ENCODE data around the gene RILPL2. TPM values are rescaled to one million over a fixed set of nuclear protein-coding genes. Genes with fewer than 3 reads are reported as not detected.
"Not testable (repeated sequence)": the region's sequence is repeated elsewhere in the genome, so short reads cannot be mapped to it uniquely, and the experiment has no call there.

Gene RILPL2
- total and polyA plus RNA-seq, 9 of the 15 experiments (the other 6 are each of a cell fraction or from before 2014, with no cell fraction given), result 0.61 to 5.8 (median 4.3) TPM

- TF ChIP-seq ELK3 (CRISPR knock-in tag; IDR thresholded peaks at IDR 0.05) (no peak), TCF3 (CRISPR knock-in tag; IDR thresholded peaks at IDR 0.05) (no peak), NFYB (IDR thresholded peaks at IDR 0.05; ENCODE audit: extremely low read depth, insufficient read length) (no peak), ETV1 (tag; conservative IDR thresholded peaks at IDR 0.05; ENCODE audit: low read depth) (no peak), NKRF (IDR thresholded peaks at IDR 0.05; ENCODE audit: borderline replicate concordance) (no peak), ZNF655 (CRISPR knock-in tag; IDR thresholded peaks at IDR 0.05) (no peak), ZNF277 (CRISPR knock-in tag; IDR thresholded peaks at IDR 0.05; ENCODE audit: borderline replicate concordance) (no peak), CREB1 (IDR thresholded peaks at IDR 0.05) (no peak), CREB1 (CRISPR knock-in tag; IDR thresholded peaks at IDR 0.05) (no peak), LCOR (CRISPR knock-in tag; IDR thresholded peaks at IDR 0.05) (no peak), TAF9B (IDR thresholded peaks at IDR 0.05; ENCODE audit: partially characterized antibody) (no peak)
These were observed 28.6 kb upstream of the RILPL2 start (continued) for GRCh38 chr12:123465084-123465483.

GRCh38 chr12:123463174-123463573, 26.7 kb upstream of the RILPL2 start:
- H4K20me1 ChIP-seq (replicated peaks; ENCODE audit: control insufficient read depth, insufficient read depth, low read length); FAIRE-seq; H2AFZ ChIP-seq (ENCODE audit: low read depth, low read length); CTCF ChIA-PET (ENCODE audit: low intra/inter-chr PET ratio); intact Hi-C loops (cut with micrococcal nuclease); DNase-seq (ENCODE audit: extremely low read depth in 1 of 4, low spot score in 3 of 4); H3K27ac ChIP-seq (ENCODE audit: extremely low read depth, low read depth, low read length); H3K9ac ChIP-seq (ENCODE audit: insufficient read depth in 1 of 2, low read depth in 2 of 2, low read length in 2 of 2); H3K27me3 ChIP-seq (ENCODE audit: control insufficient read depth in 2 of 2, insufficient read depth in 2 of 2, low read length in 2 of 2); H3K9me1 ChIP-seq (ENCODE audit: control insufficient read depth, insufficient read depth, low read length); in situ Hi-C loops (cut with MboI); ATAC-seq; H3K9me3 ChIP-seq (replicated peaks; ENCODE audit: control insufficient read depth, insufficient read depth, low read depth, low read length); H3K4me3 ChIP-seq; BruUV-seq (replicated peaks); H3K4me2 ChIP-seq (ENCODE audit: insufficient read depth, low read length): not testable (repeated sequence)
- WGBS (ENCODE audit: insufficient coverage, low coverage, missing lambda C conversion rate), result 96% methylated on average over 11 of the region's 11 CpGs
- POLR2A ChIA-PET, result interaction anchor here (0.6 to 1.8 kb wide), 2 partner anchors 11 to 15 kb away, joined by 3 to 4 read pairs; no protein-coding TSS in a partner anchor
- Histone ChIP-seq H3K79me2 (ENCODE audit: control insufficient read depth, insufficient read depth, low read length) (peaks cover 54% of the 10 kb centered on the region), H3K36me3 (ENCODE audit: control insufficient read depth, insufficient read depth, low read length) (peaks cover 49% of the 10 kb centered on the region), H3K4me1 (replicated peaks in 1 of 2; ENCODE audit: control insufficient read depth in 2 of 2, insufficient read depth in 2 of 2, low read length in 2 of 2) (peaks cover 7 to 11% of the 10 kb centered on the region in 2 experiments)

Data from K562 (cell line).